ENCODE results near the gene CMSS1. TPM values are rescaled to one million over a fixed set of nuclear protein-coding genes. Genes with fewer than 3 reads are reported as not detected.

The CMSS1 gene
- total and polyA plus RNA-seq, 2 of the 13 experiments (the other 11 are each of a cell fraction or from before 2014, with no cell fraction given): 6.4 to 48.7 TPM

DNA sequence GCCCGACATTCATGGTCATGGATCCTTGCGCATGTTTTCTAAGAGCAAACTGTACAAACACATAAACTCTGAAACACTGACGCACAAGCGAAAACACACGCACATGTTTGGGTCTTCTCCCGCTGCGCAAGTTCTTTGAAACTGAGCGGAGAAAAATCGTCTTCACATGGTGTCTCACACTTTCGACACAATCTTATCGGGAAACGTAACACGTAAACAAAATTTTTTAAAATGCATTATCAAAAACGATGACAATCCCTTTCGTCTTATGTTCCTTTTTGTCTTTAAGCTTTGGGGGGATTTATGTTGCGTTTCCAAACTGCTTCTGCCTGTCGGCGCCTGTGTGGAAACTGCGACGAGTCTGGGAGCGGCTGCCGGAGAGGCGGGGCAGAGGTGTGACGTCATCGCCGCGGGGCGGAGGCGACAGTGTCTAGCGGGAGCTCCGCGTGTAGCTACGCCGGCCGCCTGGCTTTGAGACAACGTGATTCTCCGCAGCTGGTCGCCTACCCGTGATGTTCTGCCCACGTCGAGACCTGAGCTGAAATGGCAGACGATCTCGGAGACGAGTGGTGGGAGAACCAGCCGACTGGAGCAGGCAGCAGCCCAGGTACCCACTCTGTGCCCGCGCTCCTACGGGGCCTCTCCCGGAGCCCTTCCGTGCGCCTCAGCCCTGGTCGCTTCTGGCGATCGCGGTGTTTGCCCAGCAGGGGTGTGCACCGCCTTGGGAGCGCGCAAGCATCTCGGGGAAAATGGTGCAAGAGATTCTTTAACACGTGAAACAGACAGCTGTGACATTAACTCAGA lies at the start of gene CMSS1 (continued):
- TF ChIP-seq, protein P1, sequence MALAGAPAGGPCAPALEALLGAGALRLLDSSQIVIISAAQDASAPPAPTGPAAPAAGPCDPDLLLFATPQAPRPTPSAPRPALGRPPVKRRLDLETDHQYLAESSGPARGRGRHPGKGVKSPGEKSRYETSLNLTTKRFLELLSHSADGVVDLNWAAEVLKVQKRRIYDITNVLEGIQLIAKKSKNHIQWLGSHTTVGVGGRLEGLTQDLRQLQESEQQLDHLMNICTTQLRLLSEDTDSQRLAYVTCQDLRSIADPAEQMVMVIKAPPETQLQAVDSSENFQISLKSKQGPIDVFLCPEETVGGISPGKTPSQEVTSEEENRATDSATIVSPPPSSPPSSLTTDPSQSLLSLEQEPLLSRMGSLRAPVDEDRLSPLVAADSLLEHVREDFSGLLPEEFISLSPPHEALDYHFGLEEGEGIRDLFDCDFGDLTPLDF (CRISPR knock-in tag; IDR thresholded peaks at IDR 0.05): peak; percentile 73; the same call in 1 of the 2 replicates
- TF ChIP-seq, protein P2, sequence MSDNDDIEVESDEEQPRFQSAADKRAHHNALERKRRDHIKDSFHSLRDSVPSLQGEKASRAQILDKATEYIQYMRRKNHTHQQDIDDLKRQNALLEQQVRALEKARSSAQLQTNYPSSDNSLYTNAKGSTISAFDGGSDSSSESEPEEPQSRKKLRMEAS (IDR thresholded peaks at IDR 0.05): peak; percentile 97
- TF ChIP-seq HOXA5 (CRISPR knock-in tag; IDR thresholded peaks at IDR 0.05): peak; percentile 64; the same call in 1 of the 2 replicates
- peak; percentile 44; the same call in 1 of the 2 replicates for TF ChIP-seq RAD21 (CRISPR knock-in tag; IDR thresholded peaks at IDR 0.05)
- TF ChIP-seq, protein P3, sequence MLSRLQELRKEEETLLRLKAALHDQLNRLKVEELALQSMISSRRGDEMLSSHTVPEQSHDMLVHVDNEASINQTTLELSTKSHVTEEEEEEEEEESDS (CRISPR knock-in tag; IDR thresholded peaks at IDR 0.05; ENCODE audit: borderline replicate concordance): no peak
- TF ChIP-seq ZC3H13 (CRISPR knock-in tag; IDR thresholded peaks at IDR 0.05): 0 out of 2 replicates have a peak, but pooled peaks have one; percentile 63
- TF ChIP-seq, protein P4, sequence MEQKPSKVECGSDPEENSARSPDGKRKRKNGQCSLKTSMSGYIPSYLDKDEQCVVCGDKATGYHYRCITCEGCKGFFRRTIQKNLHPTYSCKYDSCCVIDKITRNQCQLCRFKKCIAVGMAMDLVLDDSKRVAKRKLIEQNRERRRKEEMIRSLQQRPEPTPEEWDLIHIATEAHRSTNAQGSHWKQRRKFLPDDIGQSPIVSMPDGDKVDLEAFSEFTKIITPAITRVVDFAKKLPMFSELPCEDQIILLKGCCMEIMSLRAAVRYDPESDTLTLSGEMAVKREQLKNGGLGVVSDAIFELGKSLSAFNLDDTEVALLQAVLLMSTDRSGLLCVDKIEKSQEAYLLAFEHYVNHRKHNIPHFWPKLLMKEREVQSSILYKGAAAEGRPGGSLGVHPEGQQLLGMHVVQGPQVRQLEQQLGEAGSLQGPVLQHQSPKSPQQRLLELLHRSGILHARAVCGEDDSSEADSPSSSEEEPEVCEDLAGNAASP (CRISPR knock-in tag; IDR thresholded peaks at IDR 0.05; ENCODE audit: borderline replicate concordance): no peak
- peak; percentile 26; the same call in 1 of the 2 replicates for TF ChIP-seq ZNF160 (CRISPR knock-in tag; IDR thresholded peaks at IDR 0.05)
- no peak for TF ChIP-seq ZNF367 (CRISPR knock-in tag; IDR thresholded peaks at IDR 0.05; ENCODE audit: borderline replicate concordance)
- TF ChIP-seq ZNF451 (CRISPR knock-in tag; IDR thresholded peaks at IDR 0.05): 0 out of 2 replicates have a peak, but pooled peaks have one; percentile 42
- TF ChIP-seq ZNF430 (CRISPR knock-in tag; IDR thresholded peaks at IDR 0.05): peak; percentile 80
- TF ChIP-seq ATF1 (CRISPR knock-in tag; IDR thresholded peaks at IDR 0.05): peak; percentile 98
- TF ChIP-seq, protein P5, sequence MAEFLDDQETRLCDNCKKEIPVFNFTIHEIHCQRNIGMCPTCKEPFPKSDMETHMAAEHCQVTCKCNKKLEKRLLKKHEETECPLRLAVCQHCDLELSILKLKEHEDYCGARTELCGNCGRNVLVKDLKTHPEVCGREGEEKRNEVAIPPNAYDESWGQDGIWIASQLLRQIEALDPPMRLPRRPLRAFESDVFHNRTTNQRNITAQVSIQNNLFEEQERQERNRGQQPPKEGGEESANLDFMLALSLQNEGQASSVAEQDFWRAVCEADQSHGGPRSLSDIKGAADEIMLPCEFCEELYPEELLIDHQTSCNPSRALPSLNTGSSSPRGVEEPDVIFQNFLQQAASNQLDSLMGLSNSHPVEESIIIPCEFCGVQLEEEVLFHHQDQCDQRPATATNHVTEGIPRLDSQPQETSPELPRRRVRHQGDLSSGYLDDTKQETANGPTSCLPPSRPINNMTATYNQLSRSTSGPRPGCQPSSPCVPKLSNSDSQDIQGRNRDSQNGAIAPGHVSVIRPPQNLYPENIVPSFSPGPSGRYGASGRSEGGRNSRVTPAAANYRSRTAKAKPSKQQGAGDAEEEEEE (CRISPR knock-in tag; IDR thresholded peaks at IDR 0.05; ENCODE audit: borderline replicate concordance): no peak
- TF ChIP-seq, protein P6, sequence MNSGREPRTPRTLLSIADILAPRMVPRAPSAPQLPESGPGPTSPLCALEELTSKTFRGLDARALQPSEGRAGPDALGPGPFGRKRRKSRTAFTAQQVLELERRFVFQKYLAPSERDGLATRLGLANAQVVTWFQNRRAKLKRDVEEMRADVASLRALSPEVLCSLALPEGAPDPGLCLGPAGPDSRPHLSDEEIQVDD (CRISPR knock-in tag; IDR thresholded peaks at IDR 0.05; ENCODE audit: borderline replicate concordance): 0 out of 2 replicates have a peak, but pooled peaks have one; percentile 34
- TF ChIP-seq TCF7 (IDR thresholded peaks at IDR 0.05; ENCODE audit: low read depth): 0 out of 2 replicates have a peak, but pooled peaks have one; percentile 9
- TF ChIP-seq PAWR (CRISPR knock-in tag; IDR thresholded peaks at IDR 0.05; ENCODE audit: borderline replicate concordance): 0 out of 2 replicates have a peak, but pooled peaks have one; percentile 60
- TF ChIP-seq MTA3 (CRISPR knock-in tag; IDR thresholded peaks at IDR 0.05): no peak
- TF ChIP-seq, protein P7, sequence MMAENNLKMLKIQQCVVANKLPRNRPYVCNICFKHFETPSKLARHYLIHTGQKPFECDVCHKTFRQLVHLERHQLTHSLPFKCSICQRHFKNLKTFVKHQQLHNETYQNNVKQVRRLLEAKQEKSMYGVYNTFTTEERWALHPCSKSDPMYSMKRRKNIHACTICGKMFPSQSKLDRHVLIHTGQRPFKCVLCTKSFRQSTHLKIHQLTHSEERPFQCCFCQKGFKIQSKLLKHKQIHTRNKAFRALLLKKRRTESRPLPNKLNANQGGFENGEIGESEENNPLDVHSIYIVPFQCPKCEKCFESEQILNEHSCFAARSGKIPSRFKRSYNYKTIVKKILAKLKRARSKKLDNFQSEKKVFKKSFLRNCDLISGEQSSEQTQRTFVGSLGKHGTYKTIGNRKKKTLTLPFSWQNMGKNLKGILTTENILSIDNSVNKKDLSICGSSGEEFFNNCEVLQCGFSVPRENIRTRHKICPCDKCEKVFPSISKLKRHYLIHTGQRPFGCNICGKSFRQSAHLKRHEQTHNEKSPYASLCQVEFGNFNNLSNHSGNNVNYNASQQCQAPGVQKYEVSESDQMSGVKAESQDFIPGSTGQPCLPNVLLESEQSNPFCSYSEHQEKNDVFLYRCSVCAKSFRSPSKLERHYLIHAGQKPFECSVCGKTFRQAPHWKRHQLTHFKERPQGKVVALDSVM (CRISPR knock-in tag; IDR thresholded peaks at IDR 0.05): peak; percentile 25; the same call in 1 of the 2 replicates
- TF ChIP-seq ESRRA (CRISPR knock-in tag; IDR thresholded peaks at IDR 0.05; ENCODE audit: low read depth): 0 out of 2 replicates have a peak, but pooled peaks have one; percentile 28
- TF ChIP-seq ZNF350 (CRISPR knock-in tag; IDR thresholded peaks at IDR 0.05; ENCODE audit: borderline replicate concordance, low read depth): peak; percentile 68; the same call in 1 of the 2 replicates
- TF ChIP-seq BRD4 (CRISPR knock-in tag; IDR thresholded peaks at IDR 0.05): peak; percentile 50; the same call in 1 of the 2 replicates

Measured in HepG2 (cell line).